OCI-LY3 (cell line): Measurements from ENCODE around the gene EFCAB10.

ENCODE experiments used
- H2AFZ ChIP-seq: fragments of 200-600, 300-600 bp; shearing (Covaris generic); 2 replicates; pipeline ENCODE4 v1.6.0; 2014; ENCODE audit warnings: antibody characterized with exemption, low read depth, low read length
- H3K27ac ChIP-seq: fragments of 200-600, 300-600 bp; sonication (generic); 2 replicates; pipeline ENCODE4 v1.5.1; 2014; ENCODE audit warnings: mild to moderate bottlenecking, low read length, moderate library complexity, mixed read lengths
- H3K27me3 ChIP-seq: fragments of 200-600, 300-600 bp; sonication (generic); 2 replicates; pipeline ENCODE4 v1.6.1; 2014; ENCODE audit warnings: low read depth, low read length, mixed read lengths
- H3K36me3 ChIP-seq: fragments of 200-600, 300-600 bp; sonication (generic); replicated peaks from 2 replicates; pipeline ENCODE3; 2014; ENCODE audit warnings: low read depth, low read length, mixed read lengths
- H3K4me1 ChIP-seq: fragments of 300-600, 200-600 bp; sonication (generic); 2 replicates; pipeline ENCODE4 v1.6.1; 2014; ENCODE audit warnings: low read length, mixed read lengths
- H3K4me2 ChIP-seq: fragments of 200-600, 300-600 bp; sonication (generic); 2 replicates; pipeline ENCODE4 v1.6.1; 2014; ENCODE audit warnings: low read length, mixed read lengths
- H3K4me3 ChIP-seq: fragments of 300-600, 200-600 bp; sonication (generic); 2 replicates; pipeline ENCODE4 v1.5.1; 2014; ENCODE audit warnings: antibody characterized with exemption, mild to moderate bottlenecking, low read length, moderate library complexity
- H3K79me2 ChIP-seq: fragments of 300-600, 200-600 bp; shearing (Covaris generic); 2 replicates; pipeline ENCODE4 v1.6.1; 2014; ENCODE audit warnings: mild to moderate bottlenecking, low read length, mixed read lengths
- H3K9ac ChIP-seq: fragments of 300-600, 200-600 bp; shearing (Covaris generic); 2 replicates; pipeline ENCODE4 v1.6.0; 2014; ENCODE audit warnings: mild to moderate bottlenecking, low read length, moderate library complexity
- H3K9me3 ChIP-seq: fragments of 200-600, 300-600 bp; shearing (Covaris generic); 2 replicates; pipeline ENCODE4 v1.6.1; 2014; ENCODE audit warnings: low read length, mixed read lengths; ENCODE audit not compliant: insufficient read depth
- H4K20me1 ChIP-seq: fragments of 200-600, 300-600 bp; sonication (generic); 2 replicates; pipeline ENCODE4 v1.6.1; 2016; ENCODE audit warnings: low read length, mixed read lengths; ENCODE audit not compliant: insufficient read depth
- CTCF ChIP-seq: fragments of 200-600, 300-600 bp; sonication (generic); IDR thresholded peaks from 2 replicates; pipeline ENCODE4 v1.5.1; 2014; ENCODE audit warnings: antibody characterized with exemption, low read length, low read depth
- EZH2phosphoT487 ChIP-seq: fragments of 200-600 bp; shearing (Covaris generic); IDR thresholded peaks from 2 replicates; pipeline ENCODE4 v1.6.1; 2018; ENCODE audit warnings: antibody characterized with exemption, mixed run types, low read depth

Gene EFCAB10

GRCh38 chr7:105589356-105590077 lies 8.2 kb upstream of the EFCAB10 start:
- Histone ChIP-seq H4K20me1 (no peaks in the 10 kb centered on the region), H2AFZ (0 out of 2 replicates have a peak overlapping the region, but pooled peaks have one; percentile 47), H3K4me1 (peaks cover 21% of the 10 kb centered on the region), H3K4me3 (no peak overlapping the region), H3K36me3 (no peaks in the 10 kb centered on the region), H3K27ac (no peak overlapping the region), H3K9ac (no peak overlapping the region), H3K4me2 (peak overlapping the region; percentile 31; the same call in 1 of the 2 replicates), H3K79me2 (no peaks in the 10 kb centered on the region), H3K9me3 (no peaks in the 10 kb centered on the region), H3K27me3 (no peaks in the 10 kb centered on the region)
- TF ChIP-seq EZH2phosphoT487 (no peak), CTCF (peak; percentile 84)

GRCh38 chr7:105587909-105588635 lies 6.8 kb upstream of the EFCAB10 start:
- Histone ChIP-seq H3K27ac (no peak overlapping the region), H3K4me3 (no peak overlapping the region), H3K4me1 (peaks cover 9% of the 10 kb centered on the region), H3K9ac (no peak overlapping the region), H3K36me3 (no peaks in the 10 kb centered on the region), H3K27me3 (no peaks in the 10 kb centered on the region), H2AFZ (no peak overlapping the region), H4K20me1 (no peaks in the 10 kb centered on the region), H3K4me2 (no peak overlapping the region), H3K79me2 (no peaks in the 10 kb centered on the region), H3K9me3 (no peaks in the 10 kb centered on the region)
- TF ChIP-seq EZH2phosphoT487 (no peak), CTCF (no peak)

GRCh38 chr7:105585850-105586500 lies 4.7 kb upstream of the EFCAB10 start:
- no peak overlapping the region for H3K27ac ChIP-seq
- H3K4me2 ChIP-seq = no peak overlapping the region
- TF ChIP-seq CTCF = no peak
- no peak for TF ChIP-seq EZH2phosphoT487
- H3K4me1 ChIP-seq = peaks cover 4% of the 10 kb centered on the region; the same call in 1 of the 2 replicates
- no peak overlapping the region for H3K9ac ChIP-seq
- no peaks in the 10 kb centered on the region for H3K79me2 ChIP-seq
- no peaks in the 10 kb centered on the region for H3K27me3 ChIP-seq
- H4K20me1 ChIP-seq = no peaks in the 10 kb centered on the region
- no peaks in the 10 kb centered on the region for H3K9me3 ChIP-seq
- H3K36me3 ChIP-seq = no peaks in the 10 kb centered on the region
- H2AFZ ChIP-seq = no peak overlapping the region
- no peak overlapping the region for H3K4me3 ChIP-seq

- TF ChIP-seq EZH2phosphoT487 = no peak
- TF ChIP-seq CTCF = no peak
- Histone ChIP-seq H3K27me3 (no peaks in the 10 kb centered on the region), H3K79me2 (no peaks in the 10 kb centered on the region), H3K36me3 (no peaks in the 10 kb centered on the region), H3K4me2 (no peak overlapping the region), H3K4me1 (peaks cover 5% of the 10 kb centered on the region), H3K9me3 (no peaks in the 10 kb centered on the region), H2AFZ (no peak overlapping the region), H4K20me1 (no peaks in the 10 kb centered on the region), H3K9ac (no peak overlapping the region), H3K4me3 (no peak overlapping the region), H3K27ac (no peak overlapping the region)
Measured at GRCh38 chr7:105584165-105584564, 2.9 kb upstream of the EFCAB10 start.
